AG04449 (cell line): ENCODE results near the gene PKP4.

ENCODE experiments used
- CTCF ChIA-PET: fragments of 350-600 bp; formaldehyde crosslinking; extraction: SDS; loops from one replicate; lab custom pipeline; 2021; ENCODE audit warnings: antibody characterized with exemption; lab: Yijun Ruan, JAX
- POLR2A ChIA-PET: fragments of 400-600, 350-600 bp; formaldehyde crosslinking; extraction: SDS; loops from one replicate; lab custom pipeline; 2020; ENCODE audit warnings: antibody characterized with exemption, inconsistent platforms; lab: Yijun Ruan, JAX
- DNase-seq: peaks from one replicate; pipeline ENCODE4 v3.0.0-alpha.2; 2010; ENCODE audit warnings: low read depth, low spot score
- H3K4me3 ChIP-seq: 2 replicates; pipeline ENCODE4 v1.5.1; 2011; ENCODE audit warnings: low read depth, mild to moderate bottlenecking, control low read depth, low read length
- TF ChIP-seq, protein P1 (sequence below): IDR thresholded peaks from one replicate; pipeline ENCODE4 v1.5.1; 2011; ENCODE audit warnings: mild to moderate bottlenecking, moderate library complexity, low read length, control low read depth, inconsistent platforms; ENCODE audit not compliant: insufficient read depth; ENCODE audit errors: missing control alignments

Gene PKP4

DNA sequence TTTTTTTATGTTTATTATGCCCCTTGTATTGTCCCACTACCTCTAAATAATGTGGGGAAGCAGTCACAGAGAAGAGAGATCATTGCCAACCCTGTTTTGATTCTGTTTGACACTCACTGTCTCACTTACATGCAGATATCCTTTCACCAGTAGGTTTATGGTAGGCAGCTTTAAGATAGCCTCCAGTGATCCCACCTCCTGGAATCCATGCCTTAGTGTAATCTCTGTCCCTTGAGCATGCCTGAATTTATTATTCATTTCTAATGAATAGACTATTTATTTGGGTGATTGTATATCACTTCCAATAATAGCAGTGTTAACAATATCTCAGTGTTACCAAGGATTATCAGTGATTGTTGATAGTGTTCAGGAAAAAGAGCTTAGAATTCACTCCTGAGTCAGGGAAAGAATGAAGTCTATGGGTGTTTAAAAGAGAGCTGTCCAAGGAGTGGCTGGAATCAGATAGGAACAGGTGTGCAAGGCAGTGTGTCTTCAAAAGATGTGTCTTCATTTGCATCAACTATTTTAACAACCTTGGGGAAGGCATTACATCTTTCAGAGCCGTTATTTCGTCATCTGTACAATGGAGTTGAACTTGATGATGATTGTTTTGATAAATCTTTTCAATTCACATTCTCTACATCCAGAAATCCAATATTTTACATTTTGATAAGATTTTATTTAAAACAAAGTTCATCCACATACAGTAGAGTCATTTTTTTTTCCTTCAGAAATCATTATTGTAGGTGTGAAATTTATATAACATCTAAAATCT, 31.9 kb downstream of the PKP4 start:
- ChIA-PET CTCF (interaction anchor here (1.0 to 1.3 kb wide), 2 partner anchors 9 to 11 kb away, joined by 3 read pairs; no protein-coding TSS in a partner anchor), POLR2A (no interaction called here)
- TF ChIP-seq, protein P1, sequence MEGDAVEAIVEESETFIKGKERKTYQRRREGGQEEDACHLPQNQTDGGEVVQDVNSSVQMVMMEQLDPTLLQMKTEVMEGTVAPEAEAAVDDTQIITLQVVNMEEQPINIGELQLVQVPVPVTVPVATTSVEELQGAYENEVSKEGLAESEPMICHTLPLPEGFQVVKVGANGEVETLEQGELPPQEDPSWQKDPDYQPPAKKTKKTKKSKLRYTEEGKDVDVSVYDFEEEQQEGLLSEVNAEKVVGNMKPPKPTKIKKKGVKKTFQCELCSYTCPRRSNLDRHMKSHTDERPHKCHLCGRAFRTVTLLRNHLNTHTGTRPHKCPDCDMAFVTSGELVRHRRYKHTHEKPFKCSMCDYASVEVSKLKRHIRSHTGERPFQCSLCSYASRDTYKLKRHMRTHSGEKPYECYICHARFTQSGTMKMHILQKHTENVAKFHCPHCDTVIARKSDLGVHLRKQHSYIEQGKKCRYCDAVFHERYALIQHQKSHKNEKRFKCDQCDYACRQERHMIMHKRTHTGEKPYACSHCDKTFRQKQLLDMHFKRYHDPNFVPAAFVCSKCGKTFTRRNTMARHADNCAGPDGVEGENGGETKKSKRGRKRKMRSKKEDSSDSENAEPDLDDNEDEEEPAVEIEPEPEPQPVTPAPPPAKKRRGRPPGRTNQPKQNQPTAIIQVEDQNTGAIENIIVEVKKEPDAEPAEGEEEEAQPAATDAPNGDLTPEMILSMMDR: no peak
- DNase-seq: no peak
- H3K4me3 ChIP-seq: no peak overlapping the region

DNA sequence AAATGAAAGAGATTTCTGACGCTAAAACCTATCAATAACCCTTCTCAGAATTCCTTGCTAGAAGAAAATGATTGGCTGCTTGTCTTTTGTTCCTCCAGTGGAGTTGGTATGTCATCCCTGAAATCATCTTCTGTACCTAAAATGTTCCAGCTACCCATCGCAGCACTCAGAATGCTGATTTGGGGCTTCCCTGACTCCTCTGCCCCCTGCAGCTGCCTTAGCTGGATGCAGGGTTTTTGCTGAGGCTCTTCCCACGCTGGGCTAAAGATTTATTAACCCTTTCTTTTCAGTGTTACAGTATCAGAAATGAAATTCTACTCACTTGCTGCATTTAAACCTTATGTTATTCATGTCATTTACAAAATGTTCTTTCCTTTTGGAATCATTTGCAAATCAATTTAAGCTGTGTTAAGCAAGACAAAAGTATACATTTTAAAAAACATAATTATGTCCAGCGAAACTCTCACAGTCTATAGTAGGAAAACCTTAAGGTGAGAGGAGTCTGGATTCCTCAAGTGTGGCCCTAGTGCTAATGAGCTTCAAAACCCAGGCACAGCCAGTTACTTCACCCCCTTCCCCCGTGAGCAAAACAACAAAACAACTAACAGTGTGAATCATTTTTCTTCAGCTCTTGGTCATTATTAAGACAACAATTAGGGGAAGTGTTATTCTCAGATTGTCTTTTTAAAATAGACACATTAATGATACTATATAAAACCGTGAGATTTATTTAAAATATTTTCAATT, 32.8 kb downstream of the PKP4 start:
- no peak for DNase-seq
- no peak overlapping the region for H3K4me3 ChIP-seq
- POLR2A ChIA-PET: no interaction called here
- TF ChIP-seq, protein P1: no peak
- CTCF ChIA-PET: interaction anchor here (0.7 kb wide), 2 partner anchors 12 to 28 kb away, joined by 3 to 4 read pairs; no protein-coding TSS in a partner anchor

DNA sequence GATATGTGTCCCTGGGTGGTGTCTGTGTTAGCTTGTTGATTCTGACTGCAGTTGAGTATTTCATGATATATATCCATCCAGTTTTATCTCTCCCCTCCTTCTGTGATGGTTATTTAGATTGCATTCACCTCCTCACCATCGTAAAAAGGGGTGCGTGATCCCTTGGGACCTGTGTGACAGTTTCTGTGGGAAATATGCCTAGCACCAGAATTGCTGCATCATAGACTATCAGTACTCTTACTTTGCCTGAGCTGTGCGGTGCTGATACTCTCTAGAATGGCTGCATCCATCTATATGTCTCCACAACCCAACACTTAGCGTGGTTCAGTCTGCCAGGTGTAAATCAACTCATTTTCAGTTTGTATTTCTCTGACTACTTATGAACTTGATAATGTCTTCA, 34.3 kb downstream of the PKP4 start:
- ChIA-PET POLR2A (no interaction called here), CTCF (interaction anchor here (1.1 kb wide), 1 partner anchor 83 kb away, joined by 3 read pairs; no protein-coding TSS in a partner anchor)
- DNase-seq: no peak
- TF ChIP-seq, protein P1: no peak
- no peak overlapping the region for H3K4me3 ChIP-seq

DNA sequence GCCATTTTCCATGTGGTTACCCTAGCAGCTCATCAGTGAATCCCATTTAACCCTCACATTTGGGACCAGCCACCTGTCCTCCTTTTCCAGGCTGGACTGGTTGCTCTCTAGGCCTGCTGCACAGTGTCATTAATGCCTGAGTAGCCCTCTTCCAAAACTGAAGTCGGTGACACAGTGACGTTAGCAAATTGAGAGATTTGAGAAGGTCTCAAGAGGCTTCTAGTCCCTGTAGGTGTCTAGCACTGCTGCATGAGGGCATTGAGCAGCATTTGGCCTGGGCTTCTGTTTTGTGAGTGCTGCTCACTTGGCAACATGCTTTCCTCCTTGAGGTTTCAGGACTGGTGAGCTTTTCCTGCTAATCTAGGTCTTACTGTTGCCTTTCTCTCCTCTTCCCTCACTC, 36.7 kb downstream of the PKP4 start:
- no peak for DNase-seq
- ChIA-PET POLR2A (no interaction called here), CTCF (no interaction called here)
- TF ChIP-seq, protein P1: no peak
- H3K4me3 ChIP-seq: no peak overlapping the region

DNA sequence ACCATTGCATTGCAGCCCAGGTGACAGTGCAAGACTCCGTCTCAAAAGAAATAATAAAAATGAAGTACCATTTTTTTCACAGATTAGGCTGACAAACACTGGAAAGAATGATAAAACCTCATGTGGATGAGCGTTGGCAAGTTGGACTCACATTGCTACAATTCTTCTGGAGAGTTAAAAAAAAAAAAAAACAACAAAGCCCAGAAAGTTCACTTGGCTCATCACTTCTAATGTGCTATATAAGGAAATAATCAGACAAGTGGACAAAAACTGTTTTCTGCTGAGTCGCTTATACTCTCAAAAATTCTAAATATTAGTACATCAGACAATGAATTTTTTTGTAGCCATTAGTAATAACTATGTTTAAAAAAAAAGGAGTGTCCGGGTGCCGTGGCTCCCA, 38.4 kb downstream of the PKP4 start:
- CTCF ChIA-PET: no interaction called here
- TF ChIP-seq, protein P1: no peak
- no peak overlapping the region for H3K4me3 ChIP-seq
- POLR2A ChIA-PET: interaction anchor here (0.7 kb wide), 1 partner anchor 8 kb away, joined by 3 read pairs; no protein-coding TSS in a partner anchor
- peak; percentile 76 for DNase-seq

DNA sequence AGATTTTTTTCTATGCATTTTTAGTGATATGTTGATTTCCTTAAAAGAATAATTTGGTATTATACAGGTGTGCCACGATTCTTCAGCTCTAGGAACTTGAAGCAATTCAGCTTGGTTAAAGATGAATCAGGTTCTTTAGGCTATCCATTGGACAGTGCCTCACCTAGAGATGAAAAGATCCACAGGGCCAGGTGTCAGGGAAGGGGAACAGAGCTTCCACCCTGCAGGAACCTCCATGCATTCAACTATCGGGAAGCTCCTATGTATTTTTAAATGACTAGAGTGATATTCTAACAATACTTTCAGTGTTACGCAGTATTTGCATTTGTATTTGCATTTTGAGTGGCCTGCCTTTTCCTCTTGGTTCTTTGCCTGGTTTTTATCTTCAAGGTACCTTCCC, 40.2 kb downstream of the PKP4 start:
- TF ChIP-seq, protein P1: no peak
- ChIA-PET POLR2A (no interaction called here), CTCF (interaction anchor here (1.1 kb wide), 1 partner anchor 12 kb away, joined by 4 read pairs; no protein-coding TSS in a partner anchor)
- DNase-seq: no peak
- no peak overlapping the region for H3K4me3 ChIP-seq
